Peyer's patch (tissue), 4 donors: ENCODE data around the gene MINDY1.

Source experiments
- POLR2A ChIP-seq, 2 donors: fragments of 450-650 bp; IDR thresholded peaks; one replicate each; pipeline ENCODE4 v1.5.1; 2017; ENCODE audit warnings: antibody characterized with exemption in 2 of 2, mild to moderate bottlenecking in 2 of 2, moderate library complexity in 2 of 2
- TF ChIP-seq, protein P1 (sequence below), 6 experiments: fragments of 450-650 bp in 4 of 6; fragments of 200-600 bp in 2 of 6; sonication (generic) in 1 of 6; IDR thresholded peaks; one replicate each; pipeline ENCODE4 v1.5.1; 2017 to 2019; ENCODE audit warnings: antibody characterized with exemption in 6 of 6, mild to moderate bottlenecking in 3 of 6, moderate library complexity in 1 of 6

DNA sequence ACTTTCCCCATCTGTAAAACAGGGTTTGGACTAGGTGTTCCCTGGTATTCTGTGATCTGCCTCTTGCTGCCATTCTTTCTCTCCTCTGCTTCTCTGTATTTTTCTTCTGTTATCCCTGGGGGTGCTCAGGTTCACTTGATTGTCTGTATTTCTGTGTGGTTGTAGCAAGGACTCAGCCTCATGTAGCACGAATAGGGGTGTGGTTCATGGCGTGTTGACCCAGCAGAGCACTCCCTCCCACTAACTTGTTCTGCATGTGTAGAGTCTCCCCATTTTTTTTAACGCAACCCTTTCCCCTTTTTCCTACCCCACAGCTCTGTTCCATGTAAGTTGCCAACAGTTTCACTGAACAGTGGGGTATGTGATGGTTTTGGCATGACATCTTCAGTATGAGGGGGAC lies 28.5 kb upstream of the MINDY1 start:
- TF ChIP-seq, protein P1, sequence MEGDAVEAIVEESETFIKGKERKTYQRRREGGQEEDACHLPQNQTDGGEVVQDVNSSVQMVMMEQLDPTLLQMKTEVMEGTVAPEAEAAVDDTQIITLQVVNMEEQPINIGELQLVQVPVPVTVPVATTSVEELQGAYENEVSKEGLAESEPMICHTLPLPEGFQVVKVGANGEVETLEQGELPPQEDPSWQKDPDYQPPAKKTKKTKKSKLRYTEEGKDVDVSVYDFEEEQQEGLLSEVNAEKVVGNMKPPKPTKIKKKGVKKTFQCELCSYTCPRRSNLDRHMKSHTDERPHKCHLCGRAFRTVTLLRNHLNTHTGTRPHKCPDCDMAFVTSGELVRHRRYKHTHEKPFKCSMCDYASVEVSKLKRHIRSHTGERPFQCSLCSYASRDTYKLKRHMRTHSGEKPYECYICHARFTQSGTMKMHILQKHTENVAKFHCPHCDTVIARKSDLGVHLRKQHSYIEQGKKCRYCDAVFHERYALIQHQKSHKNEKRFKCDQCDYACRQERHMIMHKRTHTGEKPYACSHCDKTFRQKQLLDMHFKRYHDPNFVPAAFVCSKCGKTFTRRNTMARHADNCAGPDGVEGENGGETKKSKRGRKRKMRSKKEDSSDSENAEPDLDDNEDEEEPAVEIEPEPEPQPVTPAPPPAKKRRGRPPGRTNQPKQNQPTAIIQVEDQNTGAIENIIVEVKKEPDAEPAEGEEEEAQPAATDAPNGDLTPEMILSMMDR (IDR thresholded peaks at IDR 0.05) = no peak
- TF ChIP-seq POLR2A (IDR thresholded peaks at IDR 0.05) = no peak
